K562 (cell line): ENCODE results near the gene ZCWPW1. TPM values are rescaled to one million over a fixed set of nuclear protein-coding genes. Genes with fewer than 3 reads are reported as not detected.

Experiments
- BDP1 ChIP-seq: IDR thresholded peaks from 3 replicates; pipeline ENCODE4 v1.6.1; 2011; ENCODE audit not compliant: insufficient read length, insufficient read depth
- CBFA2T2 ChIP-seq: fragments of 450-650 bp; conservative IDR thresholded peaks from 2 replicates; pipeline ENCODE4 v1.6.1; 2017; ENCODE audit warnings: mild to moderate bottlenecking
- CREB3 ChIP-seq: fragments of 450-650 bp; conservative IDR thresholded peaks from 2 replicates; pipeline ENCODE4 v1.6.1; 2016; ENCODE audit warnings: missing genetic modification characterization, low read depth, mild to moderate bottlenecking, missing compliant biosample characterization, moderate library complexity
- E2F4 ChIP-seq: sonication (generic); formaldehyde crosslinking; IDR thresholded peaks from 2 replicates; pipeline ENCODE4 v1.8.0; 2022; ENCODE audit warnings: mild to moderate bottlenecking, low read depth, missing genetic modification reagents
- ETV5 ChIP-seq: sonication (generic); formaldehyde crosslinking; IDR thresholded peaks from 2 replicates; pipeline ENCODE4 v1.4.0; 2020; ENCODE audit warnings: low read depth, mild to moderate bottlenecking, missing genetic modification reagents
- HDAC1 ChIP-seq, 2 experiments: fragments of 450-650 bp; IDR thresholded peaks; 2 replicates each; pipeline ENCODE4 v1.6.1; 2016 to 2017; ENCODE audit warnings: inconsistent platforms in 1 of 2, mild to moderate bottlenecking in 1 of 2, moderate library complexity in 1 of 2
- HDGF ChIP-seq: fragments of 450-650 bp; IDR thresholded peaks from 2 replicates; pipeline ENCODE4 v1.6.1; 2016
- KDM2B ChIP-seq: fragments of 250-450 bp; sonication (Bioruptor Pico); IDR thresholded peaks from 2 replicates; pipeline ENCODE4 v1.8.0; 2021; ENCODE audit warnings: mild to moderate bottlenecking, moderate library complexity
- MAZ ChIP-seq, 2 experiments: fragments of 450-650 bp in 1 of 2; sonication (generic) in 1 of 2; formaldehyde crosslinking; IDR thresholded peaks in 1 of 2; conservative IDR thresholded peaks in 1 of 2; 2 replicates each; pipeline versions ENCODE4 v1.4.0 to v1.5.0; 2020; ENCODE audit warnings: mild to moderate bottlenecking in 1 of 2, missing genetic modification reagents in 1 of 2
- MCM2 ChIP-seq: fragments of 450-650 bp; IDR thresholded peaks from 2 replicates; pipeline ENCODE4 v1.6.1; 2017; ENCODE audit warnings: low read depth, mild to moderate bottlenecking
- MLX ChIP-seq, 2 experiments: fragments of 450-650 bp in 1 of 2; sonication (generic) in 1 of 2; formaldehyde crosslinking; conservative IDR thresholded peaks; 2 replicates each; pipeline versions ENCODE4 v1.4.0 to v1.8.1; 2020 to 2022; ENCODE audit warnings: mild to moderate bottlenecking in 1 of 2, missing genetic modification reagents in 1 of 2
- RBM14 ChIP-seq: fragments of 200-400 bp; formaldehyde crosslinking; IDR thresholded peaks from 2 replicates; pipeline ENCODE4 v1.6.1; 2018; ENCODE audit warnings: low read depth, mild to moderate bottlenecking, low read length, moderate library complexity, borderline replicate concordance; ENCODE audit not compliant: insufficient read depth
- SMC3 ChIP-seq: conservative IDR thresholded peaks from 2 replicates; pipeline ENCODE4 v1.6.1; 2011; ENCODE audit warnings: low read depth, low read length, improper control_type of control experiment; ENCODE audit not compliant: insufficient read depth
- ZBTB2 ChIP-seq: fragments of 450-650 bp; IDR thresholded peaks from 2 replicates; pipeline ENCODE4 v1.6.1; 2016; ENCODE audit warnings: antibody characterized with exemption
- ZBTB43 ChIP-seq: sonication (generic); formaldehyde crosslinking; IDR thresholded peaks from 2 replicates; pipeline ENCODE4 v1.8.0; 2023; ENCODE audit warnings: mild to moderate bottlenecking, missing genetic modification reagents
- ZNF232 ChIP-seq: sonication (generic); formaldehyde crosslinking; IDR thresholded peaks from 2 replicates; pipeline ENCODE4 v1.8.0; 2022; ENCODE audit warnings: mild to moderate bottlenecking, missing genetic modification reagents
- ZNF274 ChIP-seq: IDR thresholded peaks from 2 replicates; pipeline ENCODE4 v1.6.1; 2011; ENCODE audit warnings: low read depth, mild to moderate bottlenecking, low read length, moderate library complexity, borderline replicate concordance
- ZNF766 ChIP-seq: fragments of 200-800 bp; sonication (Bioruptor generic); conservative IDR thresholded peaks from 2 replicates; pipeline ENCODE4 v1.6.1; 2016; ENCODE audit warnings: missing genetic modification characterization, missing compliant biosample characterization
- polyA plus RNA-seq, 8 experiments: library from polyadenylated mRNA; depleted of rRNA in 4 of 8; stranded (reverse) in 5 of 8; unstranded in 3 of 8; fragments of >200 nt; fragmentation: Nextera tagmentation in 2 of 8; fragmentation: Illumina TruSeq in 1 of 8; extraction: Ambion mirVana in 2 of 8; extraction: Trizol in 1 of 8; gene quantifications; 2 replicates each; pipeline versions ENCODE4 v1.2.1 to v1.2.3, GENCODE V29; 2011 to 2014; ENCODE audit warnings: inconsistent platforms in 1 of 8, missing spikeins in 1 of 8
- total RNA-seq, 7 experiments: library from RNA; depleted of rRNA in 6 of 7; stranded (reverse); fragments of >200 nt in 6 of 7; fragmentation: Illumina TruSeq in 2 of 7; extraction: Trizol in 2 of 7; gene quantifications; 2 replicates each; pipeline versions ENCODE4 v1.2.1 to v1.2.3, GENCODE V29; 2011 to 2021; ENCODE audit warnings: low replicate concordance in 1 of 7

ZCWPW1 gene
- total and polyA plus RNA-seq, 9 of the 15 experiments (the other 6 are each of a cell fraction or from before 2014, with no cell fraction given) = 0.18 to 1.7 (median 1.2) TPM

- no peak for TF ChIP-seq ZBTB43
- no peak for TF ChIP-seq KDM2B (CRISPR knock-in tag)
- TF ChIP-seq BDP1 = no peak
- peak; percentile 88 for TF ChIP-seq ZNF766 (CRISPR knock-in tag)
- TF ChIP-seq E2F4 = no peak
- peak in 1 of 2 experiments; percentile 84; a peak in 2 of 4 replicates for TF ChIP-seq HDAC1 (IDR thresholded peaks at IDR 0.05)
- peak; percentile 86; the same call in 1 of the 2 replicates for TF ChIP-seq CREB3 (tag)
- TF ChIP-seq ETV5 (CRISPR knock-in tag) = peak; percentile 85
- TF ChIP-seq HDGF = 0 out of 2 replicates have a peak, but pooled peaks have one; percentile 74
- TF ChIP-seq ZBTB2 = peak; percentile 82
- TF ChIP-seq SMC3 = 0 out of 2 replicates have a peak, but pooled peaks have one; percentile 7
- peak in 1 of 2 experiments; percentile 59; a peak in 1 of 4 replicates for TF ChIP-seq MLX (CRISPR knock-in tag; conservative IDR thresholded peaks at IDR 0.05)
- TF ChIP-seq ZNF232 (CRISPR knock-in tag) = 0 out of 2 replicates have a peak, but pooled peaks have one; percentile 84
- TF ChIP-seq MAZ (CRISPR knock-in tag; conservative IDR thresholded peaks at IDR 0.05 in 1 of 2, IDR thresholded peaks at IDR 0.05 in 1 of 2) = peak; percentile 84 to 85; a peak in 3 of 4 replicates
- TF ChIP-seq RBM14 = no peak
- TF ChIP-seq ZNF274 = no peak
- peak; percentile 62 for TF ChIP-seq CBFA2T2
- TF ChIP-seq MCM2 = no peak
These were observed 16.1 kb upstream of the ZCWPW1 start (continued) for GRCh38 chr7:100444311-100445278.
